HepG2 (cell line): Measurements from ENCODE around the gene DENND4A. TPM values are rescaled to one million over a fixed set of nuclear protein-coding genes. Genes with fewer than 3 reads are reported as not detected.

Experiments used
- CEBPG ChIP-seq: IDR thresholded peaks from 2 replicates; pipeline ENCODE4 v1.6.1; 2016
- DR1 ChIP-seq: sonication (generic); formaldehyde crosslinking; IDR thresholded peaks from 2 replicates; pipeline ENCODE4 v1.8.0; 2021; ENCODE audit warnings: mild to moderate bottlenecking, missing genetic modification reagents, inconsistent platforms
- ETV6 ChIP-seq: sonication (generic); formaldehyde crosslinking; conservative IDR thresholded peaks from 2 replicates; pipeline ENCODE4 v1.4.0; 2020; ENCODE audit warnings: missing genetic modification reagents
- HDAC1 ChIP-seq: sonication (generic); formaldehyde crosslinking; IDR thresholded peaks from 2 replicates; pipeline ENCODE4 v1.5.1; 2020; ENCODE audit warnings: mild to moderate bottlenecking, missing genetic modification reagents
- IRF9 ChIP-seq: sonication (generic); formaldehyde crosslinking; IDR thresholded peaks from 2 replicates; pipeline ENCODE4 v1.8.0; 2022; ENCODE audit warnings: missing genetic modification reagents, mild to moderate bottlenecking, borderline replicate concordance
- KDM1A ChIP-seq: IDR thresholded peaks from 2 replicates; pipeline ENCODE4 v1.6.1; 2016; ENCODE audit warnings: missing compliant biosample characterization
- KMT2A ChIP-seq: sonication (generic); formaldehyde crosslinking; IDR thresholded peaks from 2 replicates; pipeline ENCODE4 v1.4.0; 2020; ENCODE audit warnings: missing genetic modification reagents
- MNT ChIP-seq: fragments of 450-650 bp; IDR thresholded peaks from 2 replicates; pipeline ENCODE4 v1.6.1; 2016
- NCOA2 ChIP-seq: sonication (generic); formaldehyde crosslinking; IDR thresholded peaks from 2 replicates; pipeline ENCODE4 v1.8.0; 2022; ENCODE audit warnings: inconsistent platforms
- NCOA5 ChIP-seq: sonication (generic); formaldehyde crosslinking; IDR thresholded peaks from 2 replicates; pipeline ENCODE4 v1.4.0; 2020; ENCODE audit warnings: missing genetic modification reagents
- NR2C2 ChIP-seq: sonication (generic); formaldehyde crosslinking; IDR thresholded peaks from 2 replicates; pipeline ENCODE4 v1.4.0; 2020; ENCODE audit warnings: missing genetic modification reagents, mild to moderate bottlenecking, moderate library complexity, borderline replicate concordance
- SAFB2 ChIP-seq: sonication (generic); formaldehyde crosslinking; IDR thresholded peaks from 2 replicates; pipeline ENCODE4 v1.5.1; 2020; ENCODE audit warnings: missing genetic modification reagents, low read depth, mild to moderate bottlenecking, borderline replicate concordance
- SIX4 ChIP-seq: sonication (generic); formaldehyde crosslinking; IDR thresholded peaks from 2 replicates; pipeline ENCODE4 v1.4.0; 2020; ENCODE audit warnings: missing genetic modification reagents
- SMARCC2 ChIP-seq: fragments of 450-650 bp; IDR thresholded peaks from 2 replicates; pipeline ENCODE4 v1.6.1; 2017; ENCODE audit warnings: antibody characterized with exemption, mild to moderate bottlenecking
- ZBTB38 ChIP-seq: sonication (generic); formaldehyde crosslinking; IDR thresholded peaks from 2 replicates; pipeline ENCODE4 v1.5.1; 2020; ENCODE audit warnings: mild to moderate bottlenecking, missing genetic modification reagents
- ZIK1 ChIP-seq: sonication (generic); formaldehyde crosslinking; IDR thresholded peaks from 2 replicates; pipeline ENCODE4 v1.5.0; 2020; ENCODE audit warnings: mild to moderate bottlenecking, low read depth, missing genetic modification reagents, borderline replicate concordance
- ZNF33B ChIP-seq: sonication (generic); formaldehyde crosslinking; IDR thresholded peaks from 2 replicates; pipeline ENCODE4 v1.5.1; 2020; ENCODE audit warnings: mild to moderate bottlenecking, missing genetic modification reagents
- ZNF350 ChIP-seq: sonication (generic); formaldehyde crosslinking; IDR thresholded peaks from 2 replicates; pipeline ENCODE4 v1.4.0; 2020; ENCODE audit warnings: mild to moderate bottlenecking, low read depth, missing genetic modification reagents, borderline replicate concordance
- ZNF446 ChIP-seq: sonication (generic); formaldehyde crosslinking; IDR thresholded peaks from 2 replicates; pipeline ENCODE4 v1.5.0; 2020; ENCODE audit warnings: mild to moderate bottlenecking, missing genetic modification reagents
- ZNF841 ChIP-seq: sonication (generic); formaldehyde crosslinking; IDR thresholded peaks from 2 replicates; pipeline ENCODE4 v1.8.1; 2023; ENCODE audit warnings: missing genetic modification reagents, borderline replicate concordance
- ZSCAN30 ChIP-seq: sonication (generic); formaldehyde crosslinking; IDR thresholded peaks from 2 replicates; pipeline ENCODE4 v1.5.0; 2020; ENCODE audit warnings: mild to moderate bottlenecking, missing genetic modification reagents
- polyA plus RNA-seq, 8 experiments: library from polyadenylated mRNA; depleted of rRNA in 3 of 8; stranded (reverse) in 7 of 8; unstranded in 1 of 8; fragments of >200 nt; fragmentation: Illumina TruSeq in 4 of 8; extraction: Trizol in 4 of 8; gene quantifications; 2 replicates each; pipeline versions ENCODE4 v1.2.1 to v1.2.3, GENCODE V29; 2011 to 2016; ENCODE audit warnings: low read depth in 4 of 8, missing spikeins in 1 of 8, mixed read lengths in 1 of 8; ENCODE audit not compliant: insufficient read depth in 1 of 8
- total RNA-seq, 5 experiments: library from RNA; depleted of rRNA; stranded (reverse); fragments of >200 nt; fragmentation: Illumina TruSeq; extraction: Trizol; gene quantifications; 2 replicates each; pipeline ENCODE4 v1.2.3, GENCODE V29; 2016; ENCODE audit warnings: low read depth in 1 of 5
- TF ChIP-seq, protein P1 (sequence below): sonication (generic); formaldehyde crosslinking; IDR thresholded peaks from 2 replicates; pipeline ENCODE4 v1.8.0; 2022; ENCODE audit warnings: mild to moderate bottlenecking, missing genetic modification reagents, moderate library complexity
- TF ChIP-seq, protein P2 (sequence below): sonication (generic); formaldehyde crosslinking; IDR thresholded peaks from 2 replicates; pipeline ENCODE4 v1.4.0; 2020; ENCODE audit warnings: mild to moderate bottlenecking, missing genetic modification reagents, borderline replicate concordance

DENND4A gene
- total and polyA plus RNA-seq, 2 of the 13 experiments (the other 11 are each of a cell fraction or from before 2014, with no cell fraction given), result 13.2 to 18.6 TPM

GRCh38 chr15:65791335-65792137 is 557 bp downstream of the DENND4A start (continued):
- TF ChIP-seq, protein P1, sequence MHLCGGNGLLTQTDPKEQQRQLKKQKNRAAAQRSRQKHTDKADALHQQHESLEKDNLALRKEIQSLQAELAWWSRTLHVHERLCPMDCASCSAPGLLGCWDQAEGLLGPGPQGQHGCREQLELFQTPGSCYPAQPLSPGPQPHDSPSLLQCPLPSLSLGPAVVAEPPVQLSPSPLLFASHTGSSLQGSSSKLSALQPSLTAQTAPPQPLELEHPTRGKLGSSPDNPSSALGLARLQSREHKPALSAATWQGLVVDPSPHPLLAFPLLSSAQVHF (CRISPR knock-in tag), result 0 out of 2 replicates have a peak, but pooled peaks have one; percentile 65
- TF ChIP-seq MNT, result no peak
- TF ChIP-seq NCOA5 (CRISPR knock-in tag), result no peak
- no peak for TF ChIP-seq ZNF446 (CRISPR knock-in tag)
- TF ChIP-seq, protein P2, sequence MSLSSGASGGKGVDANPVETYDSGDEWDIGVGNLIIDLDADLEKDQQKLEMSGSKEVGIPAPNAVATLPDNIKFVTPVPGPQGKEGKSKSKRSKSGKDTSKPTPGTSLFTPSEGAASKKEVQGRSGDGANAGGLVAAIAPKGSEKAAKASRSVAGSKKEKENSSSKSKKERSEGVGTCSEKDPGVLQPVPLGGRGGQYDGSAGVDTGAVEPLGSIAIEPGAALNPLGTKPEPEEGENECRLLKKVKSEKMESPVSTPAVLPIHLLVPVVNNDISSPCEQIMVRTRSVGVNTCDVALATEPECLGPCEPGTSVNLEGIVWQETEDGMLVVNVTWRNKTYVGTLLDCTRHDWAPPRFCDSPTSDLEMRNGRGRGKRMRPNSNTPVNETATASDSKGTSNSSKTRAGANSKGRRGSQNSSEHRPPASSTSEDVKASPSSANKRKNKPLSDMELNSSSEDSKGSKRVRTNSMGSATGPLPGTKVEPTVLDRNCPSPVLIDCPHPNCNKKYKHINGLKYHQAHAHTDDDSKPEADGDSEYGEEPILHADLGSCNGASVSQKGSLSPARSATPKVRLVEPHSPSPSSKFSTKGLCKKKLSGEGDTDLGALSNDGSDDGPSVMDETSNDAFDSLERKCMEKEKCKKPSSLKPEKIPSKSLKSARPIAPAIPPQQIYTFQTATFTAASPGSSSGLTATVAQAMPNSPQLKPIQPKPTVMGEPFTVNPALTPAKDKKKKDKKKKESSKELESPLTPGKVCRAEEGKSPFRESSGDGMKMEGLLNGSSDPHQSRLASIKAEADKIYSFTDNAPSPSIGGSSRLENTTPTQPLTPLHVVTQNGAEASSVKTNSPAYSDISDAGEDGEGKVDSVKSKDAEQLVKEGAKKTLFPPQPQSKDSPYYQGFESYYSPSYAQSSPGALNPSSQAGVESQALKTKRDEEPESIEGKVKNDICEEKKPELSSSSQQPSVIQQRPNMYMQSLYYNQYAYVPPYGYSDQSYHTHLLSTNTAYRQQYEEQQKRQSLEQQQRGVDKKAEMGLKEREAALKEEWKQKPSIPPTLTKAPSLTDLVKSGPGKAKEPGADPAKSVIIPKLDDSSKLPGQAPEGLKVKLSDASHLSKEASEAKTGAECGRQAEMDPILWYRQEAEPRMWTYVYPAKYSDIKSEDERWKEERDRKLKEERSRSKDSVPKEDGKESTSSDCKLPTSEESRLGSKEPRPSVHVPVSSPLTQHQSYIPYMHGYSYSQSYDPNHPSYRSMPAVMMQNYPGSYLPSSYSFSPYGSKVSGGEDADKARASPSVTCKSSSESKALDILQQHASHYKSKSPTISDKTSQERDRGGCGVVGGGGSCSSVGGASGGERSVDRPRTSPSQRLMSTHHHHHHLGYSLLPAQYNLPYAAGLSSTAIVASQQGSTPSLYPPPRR (CRISPR knock-in tag), result no peak; the same call in 1 of the 2 replicates
- TF ChIP-seq ZIK1 (CRISPR knock-in tag), result no peak
- TF ChIP-seq ZNF841 (CRISPR knock-in tag), result no peak
- TF ChIP-seq ETV6 (CRISPR knock-in tag), result no peak
- no peak for TF ChIP-seq NR2C2
- TF ChIP-seq DR1 (CRISPR knock-in tag), result no peak
- no peak for TF ChIP-seq ZSCAN30 (CRISPR knock-in tag)
- TF ChIP-seq KDM1A (CRISPR knock-in tag), result no peak
- TF ChIP-seq CEBPG, result 0 out of 2 replicates have a peak, but pooled peaks have one; percentile 35
- no peak for TF ChIP-seq IRF9 (CRISPR knock-in tag)
- no peak for TF ChIP-seq SAFB2
- peak; percentile 41; the same call in 1 of the 2 replicates for TF ChIP-seq ZBTB38 (CRISPR knock-in tag)
- no peak for TF ChIP-seq ZNF350 (CRISPR knock-in tag)
- TF ChIP-seq KMT2A (CRISPR knock-in tag), result peak; percentile 58
- TF ChIP-seq NCOA2 (CRISPR knock-in tag), result no peak; the same call in 1 of the 2 replicates
- TF ChIP-seq ZNF33B (CRISPR knock-in tag), result no peak
- TF ChIP-seq SMARCC2, result no peak
- no peak; the same call in 1 of the 2 replicates for TF ChIP-seq HDAC1 (CRISPR knock-in tag)
- no peak for TF ChIP-seq SIX4 (CRISPR knock-in tag)
